ENCODE measurements around the gene ASCC1.
"Not testable (repeated sequence)": the region's sequence is repeated elsewhere in the genome, so short reads cannot be mapped to it uniquely, and the experiment has no call there.

ASCC1 gene

GRCh38 chr10:72123616-72124015 is 92.5 kb downstream of the ASCC1 start:
- no peak for DNase-seq

GRCh38 chr10:72122221-72122620 is 93.9 kb downstream of the ASCC1 start:
- DNase-seq, result no peak

DNA sequence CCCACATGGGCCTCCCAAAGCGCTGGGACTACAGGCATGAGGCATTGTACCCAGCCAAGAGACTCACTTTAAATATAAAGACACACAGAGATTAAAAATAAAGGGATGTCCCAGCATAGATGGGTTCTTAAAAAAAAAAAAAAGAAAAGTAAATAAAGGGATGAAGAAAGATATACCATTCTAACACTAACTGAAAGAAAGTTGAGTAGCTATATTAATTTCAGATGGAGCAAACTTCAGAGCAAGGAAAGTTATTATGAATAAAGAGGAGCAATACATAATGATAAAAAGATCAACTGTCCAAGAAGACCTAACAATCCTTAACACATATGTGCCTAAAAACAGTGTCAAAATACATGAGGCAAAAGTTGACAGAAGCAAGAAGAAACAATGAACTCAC is 94.7 kb downstream of the ASCC1 start:
- DNase-seq, result no peak

DNA sequence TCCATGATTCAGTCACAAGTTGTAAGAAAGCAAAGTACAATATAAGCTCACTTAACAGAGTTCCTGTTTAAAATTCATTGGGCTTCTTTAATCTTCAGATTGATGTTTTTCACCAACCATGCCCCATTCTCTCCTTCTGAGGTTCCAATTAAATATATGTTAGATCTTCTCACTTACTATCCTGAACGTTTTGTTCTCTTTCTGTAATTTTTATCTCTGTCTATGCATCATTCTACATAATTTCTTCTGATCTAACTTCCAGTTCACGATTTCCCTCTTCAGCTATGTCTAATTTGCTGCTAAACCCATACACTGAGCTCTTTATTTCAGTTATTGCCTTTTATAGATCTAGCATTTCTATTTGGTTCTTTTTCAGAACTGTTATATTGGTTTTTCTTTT is 99.7 kb downstream of the ASCC1 start:
- DNase-seq, result no peak

- DNase-seq, result no peak
Observed at GRCh38 chr10:72114706-72115450, 101.2 kb downstream of the ASCC1 start.

DNA sequence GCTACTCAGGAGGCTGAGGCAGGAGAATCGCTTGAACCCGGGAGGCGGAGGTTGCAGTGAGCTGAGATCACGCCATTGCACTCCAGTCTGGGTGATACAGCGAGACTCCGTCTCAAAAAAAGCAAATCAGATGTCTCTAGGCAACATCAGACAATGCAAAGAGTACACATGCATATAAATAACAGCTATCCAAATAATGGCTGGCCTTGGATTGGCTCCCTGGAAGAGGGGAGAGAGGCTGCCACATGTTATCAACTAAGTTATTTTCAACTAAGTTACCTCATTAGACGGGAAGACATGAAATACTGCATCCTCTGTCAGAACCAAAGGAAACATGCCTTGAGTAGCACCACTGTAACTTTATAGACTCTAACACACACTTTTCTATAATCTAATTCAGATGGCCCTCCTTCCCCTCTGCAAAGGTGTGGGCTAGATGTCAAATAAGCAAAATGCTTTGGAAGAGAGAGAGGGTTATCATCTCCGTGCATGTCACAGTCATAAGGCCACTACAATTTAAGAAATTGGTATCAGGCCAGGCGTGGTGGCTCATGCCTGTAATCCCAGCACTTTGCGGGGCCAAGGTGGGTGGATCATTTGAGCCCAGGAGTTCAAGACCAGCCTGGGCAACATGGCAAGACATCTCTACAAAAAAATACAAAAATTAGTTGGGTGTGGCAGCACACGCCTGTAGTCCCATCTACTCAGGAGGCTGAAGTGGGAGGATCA is 105.2 kb downstream of the ASCC1 start:
- no peak for DNase-seq

- DNase-seq, result no peak
Observed at GRCh38 chr10:72109636-72110157, 106.4 kb downstream of the ASCC1 start.

DNA sequence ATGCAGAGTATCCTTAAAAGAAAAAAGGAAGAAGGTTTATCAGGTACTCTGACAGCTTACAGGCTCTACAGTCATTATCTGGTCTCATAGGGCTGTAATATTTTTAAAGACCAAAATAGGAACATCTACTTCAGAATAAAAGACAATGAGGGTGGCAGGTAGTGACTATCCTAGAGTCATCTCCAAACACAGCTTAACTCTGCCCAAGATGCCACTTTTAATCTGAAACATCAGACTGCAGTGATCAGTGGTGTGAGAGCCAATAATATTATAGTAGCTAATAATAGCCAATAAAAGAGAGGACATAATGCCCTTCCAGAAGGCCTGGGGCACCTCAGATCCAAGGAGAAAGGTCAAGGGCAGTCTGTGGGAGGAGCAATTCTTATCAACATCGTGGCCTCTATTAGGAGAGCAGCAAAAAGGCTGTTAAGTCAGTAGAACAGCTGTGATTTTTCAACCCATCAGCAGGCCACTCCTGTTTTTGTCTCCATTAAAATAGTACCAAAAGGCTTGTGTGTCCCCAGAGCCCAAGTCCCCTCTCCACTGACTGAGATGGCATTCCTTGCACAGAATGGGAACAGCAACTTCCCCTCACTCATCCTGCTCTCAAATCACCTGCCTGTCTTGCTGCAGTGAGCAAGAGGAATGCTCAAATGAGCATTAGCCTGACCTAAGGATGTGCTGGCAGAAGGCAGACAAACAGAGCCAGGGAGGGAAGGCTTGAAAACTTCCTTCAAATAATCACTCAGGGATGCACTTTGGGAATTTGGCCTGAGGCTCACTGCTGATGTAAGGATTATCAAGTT is 107.0 kb downstream of the ASCC1 start:
- DNase-seq, result no peak

- DNase-seq, result not testable (repeated sequence)
Observed at GRCh38 chr10:72108004-72108370, 108.1 kb downstream of the ASCC1 start.

- no peak for DNase-seq
Observed at GRCh38 chr10:72107325-72108003, 108.6 kb downstream of the ASCC1 start.

- no peak for DNase-seq
Observed at GRCh38 chr10:72106896-72107295, 109.2 kb downstream of the ASCC1 start.

- no peak for DNase-seq
Observed at GRCh38 chr10:72106154-72106849, 109.8 kb downstream of the ASCC1 start.

DNA sequence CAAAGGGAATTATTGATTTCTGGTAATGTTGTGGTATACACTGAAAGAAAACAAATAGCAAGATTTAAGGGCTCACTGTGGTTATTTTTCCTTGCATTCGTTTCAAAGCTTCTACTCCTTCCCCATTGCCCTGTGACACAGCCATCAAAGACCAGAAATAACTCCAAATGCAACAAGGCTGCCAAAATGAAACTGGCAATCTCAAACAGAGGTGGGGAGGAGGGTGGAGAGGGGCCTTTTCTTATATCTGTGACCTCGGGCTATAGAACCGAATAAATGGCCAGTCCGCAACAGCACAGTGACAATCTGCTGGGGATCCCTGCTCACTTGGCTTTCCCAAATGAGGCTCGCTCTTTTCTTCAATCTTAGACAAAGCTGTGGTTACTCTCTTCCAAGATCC is 110.4 kb downstream of the ASCC1 start:
- DNase-seq, result no peak

DNA sequence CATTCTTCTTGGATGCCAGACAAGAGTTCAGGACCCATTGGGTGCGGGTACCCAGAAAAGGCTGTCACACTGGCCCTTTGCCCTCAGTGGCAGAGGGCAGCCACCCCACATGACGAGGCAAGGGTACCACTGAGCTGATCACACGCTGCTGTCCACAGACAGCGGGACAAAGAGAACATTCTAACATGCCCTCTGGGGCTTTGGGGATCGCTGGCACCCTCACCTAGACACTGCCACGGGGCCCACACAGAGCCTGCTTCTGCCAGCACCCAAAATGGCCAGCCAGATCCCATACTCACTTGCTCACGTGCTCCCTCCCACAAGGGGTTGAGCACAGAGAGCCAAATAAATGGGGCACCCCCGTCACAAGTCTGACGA is 111.0 kb downstream of the ASCC1 start:
- DNase-seq, result no peak

DNA sequence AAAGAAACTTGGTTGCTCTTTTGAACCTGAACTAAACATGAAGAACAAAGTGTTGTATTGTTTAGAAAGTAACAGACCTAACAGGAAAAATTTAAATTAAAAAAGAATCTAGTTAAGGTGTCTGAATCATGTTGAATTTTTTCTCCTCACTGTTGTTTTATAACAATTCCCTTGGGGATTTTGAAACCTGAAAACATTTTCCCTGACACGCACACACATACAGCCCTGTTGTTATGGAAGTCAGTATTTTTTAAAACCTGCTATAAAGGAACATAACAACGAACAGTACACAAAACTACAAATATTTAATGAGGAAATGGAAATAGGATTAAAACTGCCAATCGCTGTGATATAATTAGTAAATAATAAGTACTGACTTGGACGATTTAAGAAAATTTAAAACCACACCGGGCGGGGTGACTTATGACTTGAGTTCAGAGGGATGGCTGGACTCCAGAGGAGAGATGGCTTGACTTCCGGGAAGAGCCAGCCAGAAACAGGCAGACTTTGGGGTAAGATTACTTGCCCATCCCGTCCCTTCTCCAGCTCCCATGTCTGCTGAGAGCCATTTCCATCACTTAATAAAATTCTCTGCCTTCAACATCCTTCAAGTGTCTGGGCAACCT is 111.5 kb downstream of the ASCC1 start:
- no peak for DNase-seq

DNA sequence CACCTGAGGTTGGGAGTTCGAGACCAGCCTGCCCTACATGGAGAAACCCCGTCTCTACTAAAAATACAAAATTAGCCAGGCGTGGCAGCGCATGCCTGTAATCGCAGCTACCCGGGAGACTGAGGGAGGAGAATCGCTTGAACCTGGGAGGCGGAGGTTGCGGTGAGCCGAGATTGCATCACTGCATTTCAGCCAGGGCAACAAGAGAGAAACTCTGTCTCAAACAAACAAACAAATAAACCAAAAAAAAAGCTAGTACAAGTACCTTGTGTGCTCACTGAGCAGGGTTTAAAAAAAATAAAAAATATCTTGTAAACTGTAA is 116.5 kb downstream of the ASCC1 start:
- no peak for DNase-seq

- DNase-seq, result no peak
Observed at GRCh38 chr10:72098836-72099599, 117.1 kb downstream of the ASCC1 start.

DNA sequence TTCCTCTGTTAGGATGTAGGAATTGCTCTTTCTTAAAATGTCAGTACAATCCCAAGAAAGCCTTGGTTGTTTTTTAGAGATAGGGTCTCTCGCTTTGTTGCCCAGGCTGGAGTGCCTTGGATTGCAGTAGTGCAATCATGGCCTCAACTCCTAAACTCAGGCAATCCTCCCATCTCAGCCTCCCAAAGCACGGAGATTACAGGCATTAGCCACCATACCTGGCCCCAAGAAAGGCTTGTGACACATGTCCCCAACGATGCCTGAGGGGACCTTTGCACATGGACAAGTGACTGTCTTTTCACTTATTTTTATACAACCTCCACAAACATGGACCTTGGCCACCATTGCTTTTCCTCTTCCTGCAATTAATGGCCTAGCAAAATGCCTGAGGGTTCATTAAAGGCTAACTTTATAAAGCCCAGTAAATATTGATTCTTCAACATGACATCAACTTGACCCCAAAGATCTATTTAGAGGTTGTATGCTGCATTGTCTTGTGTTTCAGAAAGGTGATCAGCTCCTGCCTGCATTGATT is 117.7 kb downstream of the ASCC1 start:
- DNase-seq, result no peak

GRCh38 chr10:72097448-72098300 is 118.4 kb downstream of the ASCC1 start:
- no peak for DNase-seq
